ENCODE results near the gene CCDC188. TPM values are rescaled to one million over a fixed set of nuclear protein-coding genes. Genes with fewer than 3 reads are reported as not detected.

Gene CCDC188
- total RNA-seq, 1 experiment from 2014 or later, result not detected

DNA sequence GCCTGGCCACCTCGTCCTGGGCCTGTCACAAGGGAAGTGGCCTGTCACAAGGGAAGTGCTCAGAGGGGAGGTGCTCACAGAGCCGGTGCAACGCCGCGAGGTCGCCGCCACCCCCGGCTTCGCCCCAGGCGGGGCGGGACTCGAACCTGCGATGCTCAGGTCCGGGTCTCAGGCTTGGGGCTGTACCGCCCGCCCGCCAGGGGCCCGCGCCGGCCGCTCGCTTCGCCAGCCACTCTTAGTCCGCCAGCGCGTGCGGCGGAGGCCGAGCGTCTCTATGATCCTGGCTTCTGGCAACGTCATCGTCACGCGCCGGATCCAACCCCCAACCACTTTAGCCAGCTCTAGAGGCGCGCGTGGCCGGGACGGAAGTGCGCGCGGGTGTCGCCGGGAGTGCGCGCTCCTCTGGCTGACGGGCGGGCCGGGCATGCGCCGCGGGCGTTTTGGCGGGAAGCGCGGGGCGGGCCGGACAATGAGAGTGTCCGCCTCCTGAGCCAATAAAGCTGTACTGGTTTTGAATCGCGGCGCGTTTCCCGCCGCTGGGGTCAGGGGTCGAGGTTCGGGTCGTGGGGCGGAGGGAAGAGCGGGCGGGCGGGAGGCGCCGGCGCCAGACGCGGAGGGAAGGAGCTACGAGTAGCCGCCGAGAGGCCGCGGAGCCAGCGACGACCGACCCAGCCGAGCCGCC, 33.8 kb downstream of the CCDC188 start, which contains the start of gene TRMT2A:
Gene TRMT2A (minus strand): TSS at position 276 of the 682 bp plus-strand sequence. CDS start 320 bp downstream, outside the sequence.
- no TSS peak for BruUV-seq (replicated peaks)
- H3K27ac ChIP-seq (ENCODE audit: low read depth, low read length, poor library complexity, severe bottlenecking), result peak within 1 kb of the TSS; percentile 95
- no peak for TF ChIP-seq EZH2 (IDR thresholded peaks at IDR 0.05; ENCODE audit: borderline replicate concordance, low read depth, low read length, poor library complexity, severe bottlenecking)
- TF ChIP-seq, protein P1, sequence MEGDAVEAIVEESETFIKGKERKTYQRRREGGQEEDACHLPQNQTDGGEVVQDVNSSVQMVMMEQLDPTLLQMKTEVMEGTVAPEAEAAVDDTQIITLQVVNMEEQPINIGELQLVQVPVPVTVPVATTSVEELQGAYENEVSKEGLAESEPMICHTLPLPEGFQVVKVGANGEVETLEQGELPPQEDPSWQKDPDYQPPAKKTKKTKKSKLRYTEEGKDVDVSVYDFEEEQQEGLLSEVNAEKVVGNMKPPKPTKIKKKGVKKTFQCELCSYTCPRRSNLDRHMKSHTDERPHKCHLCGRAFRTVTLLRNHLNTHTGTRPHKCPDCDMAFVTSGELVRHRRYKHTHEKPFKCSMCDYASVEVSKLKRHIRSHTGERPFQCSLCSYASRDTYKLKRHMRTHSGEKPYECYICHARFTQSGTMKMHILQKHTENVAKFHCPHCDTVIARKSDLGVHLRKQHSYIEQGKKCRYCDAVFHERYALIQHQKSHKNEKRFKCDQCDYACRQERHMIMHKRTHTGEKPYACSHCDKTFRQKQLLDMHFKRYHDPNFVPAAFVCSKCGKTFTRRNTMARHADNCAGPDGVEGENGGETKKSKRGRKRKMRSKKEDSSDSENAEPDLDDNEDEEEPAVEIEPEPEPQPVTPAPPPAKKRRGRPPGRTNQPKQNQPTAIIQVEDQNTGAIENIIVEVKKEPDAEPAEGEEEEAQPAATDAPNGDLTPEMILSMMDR (conservative IDR thresholded peaks at IDR 0.05; ENCODE audit: low read depth, low read length), result 0 out of 2 replicates have a peak, but pooled peaks have one; percentile 32
- H3K9me3 ChIP-seq (ENCODE audit: low read depth, low read length, poor library complexity, severe bottlenecking), result no peaks in the 10 kb centered on the region
- H3K4me3 ChIP-seq (ENCODE audit: low read depth, low read length, poor library complexity, severe bottlenecking), result peak within 1 kb of the TSS; percentile 95
- CTCF ChIA-PET, result interaction anchor here (0.6 to 0.8 kb wide), 2 partner anchors 38 to 155 kb away, joined by 5 to 7 read pairs; no protein-coding TSS in a partner anchor
- POLR2A ChIA-PET (ENCODE audit: low non-redundant PET), result interaction anchor here (0.8 kb wide), 1 partner anchor 942 kb away, joined by 8 read pairs; no protein-coding TSS in a partner anchor
- peaks cover 19% of the 10 kb centered on the region for H3K4me1 ChIP-seq (ENCODE audit: insufficient read depth, low read length, poor library complexity, severe bottlenecking)
- DNase-seq (ENCODE audit: low spot score), result peak; percentile 99
- intact Hi-C loops (cut with micrococcal nuclease; ENCODE audit: unreplicated experiment), result no loop called here
- peaks cover 71% of the 10 kb centered on the region for H3K36me3 ChIP-seq (ENCODE audit: insufficient read depth, low read length, poor library complexity, severe bottlenecking)
- no peaks in the 10 kb centered on the region for H3K27me3 ChIP-seq (replicated peaks; ENCODE audit: insufficient read depth, low read depth, low read length, poor library complexity)

DNA sequence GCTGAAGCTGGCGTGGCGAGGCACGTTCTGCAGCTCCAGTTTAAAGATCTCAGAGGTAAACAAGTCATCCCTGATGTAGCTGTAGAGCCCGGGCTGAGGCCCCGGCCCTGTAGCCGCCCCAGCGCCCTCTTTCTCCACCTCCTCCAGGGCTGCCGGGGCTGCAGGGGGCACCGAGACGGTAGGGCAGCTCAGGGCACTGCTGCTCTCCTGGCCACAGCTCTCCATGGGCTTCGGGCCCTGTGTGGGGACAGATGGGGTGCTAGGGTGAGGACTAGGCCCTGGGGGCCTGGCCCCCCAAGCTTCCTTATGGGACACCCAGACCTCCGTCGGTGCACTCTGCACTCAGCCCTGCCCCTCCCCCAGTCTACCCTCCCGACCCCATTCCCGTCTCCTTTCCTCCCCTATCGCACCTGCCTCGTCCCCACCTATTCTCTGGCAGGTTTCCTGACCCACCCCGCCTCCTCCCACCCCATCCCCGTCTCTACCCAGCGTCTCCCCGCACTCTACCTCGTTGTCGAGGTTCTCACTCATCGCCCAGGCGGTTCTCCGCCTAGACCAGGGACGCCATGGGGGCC, 34.4 kb downstream of the CCDC188 start:
- intact Hi-C loops (cut with micrococcal nuclease; ENCODE audit: unreplicated experiment), result no loop called here
- Histone ChIP-seq H3K36me3 (ENCODE audit: insufficient read depth, low read length, poor library complexity, severe bottlenecking) (peaks cover 66% of the 10 kb centered on the region), H3K27me3 (replicated peaks; ENCODE audit: insufficient read depth, low read depth, low read length, poor library complexity) (no peaks in the 10 kb centered on the region), H3K27ac (ENCODE audit: low read depth, low read length, poor library complexity, severe bottlenecking) (peak overlapping the region; percentile 95), H3K4me3 (ENCODE audit: low read depth, low read length, poor library complexity, severe bottlenecking) (peak overlapping the region; percentile 95), H3K4me1 (ENCODE audit: insufficient read depth, low read length, poor library complexity, severe bottlenecking) (peaks cover 19% of the 10 kb centered on the region), H3K9me3 (ENCODE audit: low read depth, low read length, poor library complexity, severe bottlenecking) (no peaks in the 10 kb centered on the region)
- CTCF ChIA-PET, result no interaction called here
- no peak for DNase-seq (ENCODE audit: low spot score)
- BruUV-seq (replicated peaks), result TSS peak; percentile 55
- TF ChIP-seq EZH2 (IDR thresholded peaks at IDR 0.05; ENCODE audit: borderline replicate concordance, low read depth, low read length, poor library complexity, severe bottlenecking), result no peak
- TF ChIP-seq, protein P1 (conservative IDR thresholded peaks at IDR 0.05; ENCODE audit: low read depth, low read length), result no peak
- POLR2A ChIA-PET (ENCODE audit: low non-redundant PET), result interaction anchor here (0.8 kb wide), 1 partner anchor 942 kb away, joined by 8 read pairs; no protein-coding TSS in a partner anchor

DNA sequence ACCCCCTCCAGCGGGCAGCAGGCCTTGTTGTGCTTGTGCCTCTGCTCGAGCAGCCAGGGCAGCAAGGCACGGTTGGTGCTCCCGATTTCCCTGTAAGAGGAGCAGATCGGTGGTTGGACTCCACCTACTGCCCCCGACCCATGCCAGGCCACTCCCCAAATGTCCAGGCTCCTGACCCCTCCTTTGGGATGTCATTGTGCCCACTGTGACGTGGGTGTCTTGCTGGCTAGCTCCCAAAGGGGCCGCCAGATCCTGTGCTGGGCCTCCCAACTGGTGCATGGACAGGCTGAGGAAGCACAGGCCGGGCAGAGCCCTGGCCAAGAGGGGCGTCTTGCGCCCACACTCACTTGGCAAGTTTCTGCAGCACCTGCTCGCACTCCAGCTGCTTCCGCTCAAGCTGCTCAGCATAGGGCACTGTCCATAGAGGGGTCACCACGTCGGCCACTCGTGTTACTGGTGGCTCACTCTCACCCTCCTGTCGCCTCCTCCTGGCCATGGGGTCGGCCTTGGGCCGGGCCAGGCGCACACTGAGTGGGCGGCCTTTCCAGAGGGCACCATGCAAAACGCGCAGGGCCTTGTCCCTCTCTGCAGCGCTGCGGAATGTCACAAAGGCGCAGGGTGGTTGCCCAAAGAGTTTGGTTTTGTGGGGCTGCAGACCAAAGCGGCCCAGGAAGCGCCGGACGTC, 35.0 kb downstream of the CCDC188 start, which contains the start of gene RANBP1:
Gene RANBP1 (plus strand): TSS at position 414 of the 685 bp plus-strand sequence. CDS start 81 bp downstream, at position 495.
- Histone ChIP-seq H3K4me1 (ENCODE audit: insufficient read depth, low read length, poor library complexity, severe bottlenecking) (peaks cover 19% of the 10 kb centered on the region), H3K36me3 (ENCODE audit: insufficient read depth, low read length, poor library complexity, severe bottlenecking) (peaks cover 66% of the 10 kb centered on the region), H3K4me3 (ENCODE audit: low read depth, low read length, poor library complexity, severe bottlenecking) (peak within 1 kb of the TSS; percentile 95), H3K9me3 (ENCODE audit: low read depth, low read length, poor library complexity, severe bottlenecking) (no peaks in the 10 kb centered on the region), H3K27ac (ENCODE audit: low read depth, low read length, poor library complexity, severe bottlenecking) (peak within 1 kb of the TSS; percentile 95), H3K27me3 (replicated peaks; ENCODE audit: insufficient read depth, low read depth, low read length, poor library complexity) (no peaks in the 10 kb centered on the region)
- ChIA-PET POLR2A (ENCODE audit: low non-redundant PET) (no interaction called here), CTCF (no interaction called here)
- no peak for DNase-seq (ENCODE audit: low spot score)
- no TSS peak for BruUV-seq (replicated peaks)
- TF ChIP-seq, protein P1 (conservative IDR thresholded peaks at IDR 0.05; ENCODE audit: low read depth, low read length), result no peak
- no peak for TF ChIP-seq EZH2 (IDR thresholded peaks at IDR 0.05; ENCODE audit: borderline replicate concordance, low read depth, low read length, poor library complexity, severe bottlenecking)
- intact Hi-C loops (cut with micrococcal nuclease; ENCODE audit: unreplicated experiment), result no loop called here

All from A673 (cell line).